IMR-90 (cell line): ENCODE results near the gene RNF225. TPM values are rescaled to one million over a fixed set of nuclear protein-coding genes. Genes with fewer than 3 reads are reported as not detected.

Experiments
- CHD1 ChIP-seq: IDR thresholded peaks from 2 replicates; pipeline ENCODE4 v1.6.1; 2012; ENCODE audit warnings: low read depth, low read length, improper control_type of control experiment
- CTCF ChIP-seq: conservative IDR thresholded peaks from 2 replicates; pipeline ENCODE4 v1.5.1; 2012; ENCODE audit warnings: mild to moderate bottlenecking, low read depth, low read length, improper control_type of control experiment
- MAFK ChIP-seq: IDR thresholded peaks from 2 replicates; pipeline ENCODE4 v1.6.1; 2012; ENCODE audit warnings: low read depth, low read length, improper control_type of control experiment
- USF2 ChIP-seq: fragments of 150-350 bp; IDR thresholded peaks from 2 replicates; pipeline ENCODE4 v1.6.1; 2017; ENCODE audit warnings: mild to moderate bottlenecking, antibody characterized with exemption, low read length, low read depth
- polyA plus RNA-seq, 3 experiments: library from polyadenylated mRNA; depleted of rRNA; stranded (reverse); fragments of >200 nt; gene quantifications; 2 replicates each; pipeline ENCODE4 v1.2.3, GENCODE V29; 2012; ENCODE audit warnings: low replicate concordance in 1 of 3
- total RNA-seq: library from RNA; depleted of rRNA; stranded (reverse); fragments of >200 nt; gene quantifications from 2 replicates; pipeline ENCODE4 v1.2.3, GENCODE V29; 2012

Gene RNF225
- total and polyA plus RNA-seq, 2 of the 4 experiments (the other 2 are of a cell fraction): 0.10 TPM; not detected in 1

- TF ChIP-seq CTCF: no peak
- TF ChIP-seq USF2: no peak
- TF ChIP-seq MAFK: no peak
- no peak for TF ChIP-seq CHD1
Observed at GRCh38 chr19:58388175-58388526, 7.3 kb upstream of the RNF225 start (continued).
